Islet of Langerhans (tissue), 1 donor: ENCODE results near the gene TNS3.

Source experiments
- FAIRE-seq: peaks from one replicate; lab custom pipeline; 2011; peaks lifted over from hg19 to GRCh38; lab: Jason Lieb, UNC

TNS3 gene

GRCh38 chr7:47249361-47249760 is 332.6 kb downstream of the TNS3 start:
- FAIRE-seq = no peak

- no peak for FAIRE-seq
Measured at GRCh38 chr7:47248797-47249196, 333.1 kb downstream of the TNS3 start.

- FAIRE-seq = no peak
Measured at GRCh38 chr7:47247132-47247531, 334.8 kb downstream of the TNS3 start.

GRCh38 chr7:47244692-47245091 is 337.2 kb downstream of the TNS3 start:
- no peak for FAIRE-seq

- no peak for FAIRE-seq
Measured at GRCh38 chr7:47241112-47242065, 340.5 kb downstream of the TNS3 start.

- FAIRE-seq = no peak
Measured at GRCh38 chr7:47239931-47240421, 341.9 kb downstream of the TNS3 start.

GRCh38 chr7:47239034-47239433 is 342.9 kb downstream of the TNS3 start:
- FAIRE-seq = no peak

- no peak for FAIRE-seq
Measured at GRCh38 chr7:47236480-47237129, 345.3 kb downstream of the TNS3 start.

- no peak for FAIRE-seq
Measured at GRCh38 chr7:47233996-47234395, 347.9 kb downstream of the TNS3 start.

- FAIRE-seq = no peak
Measured at GRCh38 chr7:47232751-47233412, 349.0 kb downstream of the TNS3 start.

GRCh38 chr7:47231627-47232026 is 350.3 kb downstream of the TNS3 start:
- no peak for FAIRE-seq

GRCh38 chr7:47231032-47231431 is 350.9 kb downstream of the TNS3 start:
- FAIRE-seq = no peak

GRCh38 chr7:47228386-47229014 is 353.4 kb downstream of the TNS3 start:
- peak; percentile 68 for FAIRE-seq

- no peak for FAIRE-seq
Measured at GRCh38 chr7:47227762-47228177, 354.1 kb downstream of the TNS3 start.

GRCh38 chr7:47226696-47227095 is 355.2 kb downstream of the TNS3 start:
- FAIRE-seq = no peak

- no peak for FAIRE-seq
Measured at GRCh38 chr7:47225387-47226131, 356.4 kb downstream of the TNS3 start.
